ENCODE data around the gene RFTN1. TPM values are rescaled to one million over a fixed set of nuclear protein-coding genes. Genes with fewer than 3 reads are reported as not detected.
A peak's percentile ranks its signal among the peaks of the same experiment; 100 is the strongest.

Gene RFTN1
- total and polyA plus RNA-seq, 7 donors: 10.9 to 26.4 (median 22.2) TPM

- WGBS, 2 donors: 90 to 97% methylated on average over 2 of the region's 2 CpGs
- Histone ChIP-seq H3K36me3 (no peaks in the 10 kb centered on the region), H3K4me1 (no peaks in the 10 kb centered on the region), H3K27ac (no peak overlapping the region), H3K27me3 (no peaks in the 10 kb centered on the region), H3K4me3 (no peak overlapping the region), H3K9me3 (no peaks in the 10 kb centered on the region)
- no peak for TF ChIP-seq POLR2AphosphoS5 (IDR thresholded peaks at IDR 0.05)
- TF ChIP-seq CTCF (IDR thresholded peaks at IDR 0.05): no peak
- TF ChIP-seq EP300 (IDR thresholded peaks at IDR 0.05): no peak
- no peak for TF ChIP-seq POLR2A (IDR thresholded peaks at IDR 0.05)
- intact Hi-C loops (cut with DNase I): no loop called here
- DNase-seq: no peak
Observed at GRCh38 chr3:16413321-16413720, 100.2 kb downstream of the RFTN1 start.

GRCh38 chr3:16412192-16412800 is 101.2 kb downstream of the RFTN1 start:
- DNase-seq: no peak
- Histone ChIP-seq H3K9me3 (no peaks in the 10 kb centered on the region), H3K4me1 (no peaks in the 10 kb centered on the region), H3K4me3 (no peak overlapping the region), H3K36me3 (no peaks in the 10 kb centered on the region), H3K27me3 (no peaks in the 10 kb centered on the region), H3K27ac (no peak overlapping the region)
- TF ChIP-seq POLR2AphosphoS5 (IDR thresholded peaks at IDR 0.05): no peak
- no peak for TF ChIP-seq POLR2A (IDR thresholded peaks at IDR 0.05)
- TF ChIP-seq CTCF (IDR thresholded peaks at IDR 0.05): no peak
- no peak for TF ChIP-seq EP300 (IDR thresholded peaks at IDR 0.05)
- intact Hi-C loops (cut with DNase I): no loop called here
- WGBS, 2 donors: 78 to 93% methylated on average over 1 of the region's 1 CpG

DNA sequence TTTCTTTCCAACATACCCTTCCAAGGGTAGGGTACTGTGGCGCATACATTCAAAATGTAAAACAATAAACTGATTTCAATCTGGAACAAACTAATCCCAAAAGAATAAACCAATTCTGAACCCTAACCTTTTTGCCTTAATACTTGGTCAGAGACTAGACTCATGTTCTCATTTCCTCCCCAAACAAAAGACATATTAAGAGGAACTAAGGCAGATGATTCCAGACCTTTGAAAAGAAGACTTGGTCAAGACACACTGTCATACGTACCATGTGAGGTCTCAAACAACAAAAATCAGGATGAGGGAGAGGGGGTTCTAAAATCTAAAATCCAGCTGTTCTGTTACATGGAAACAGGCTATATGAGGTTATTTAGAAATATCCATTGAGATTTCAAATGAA is 102.1 kb downstream of the RFTN1 start:
- H3K27ac ChIP-seq: no peak overlapping the region
- H3K4me3 ChIP-seq: no peak overlapping the region
- no peaks in the 10 kb centered on the region for H3K27me3 ChIP-seq
- no peaks in the 10 kb centered on the region for H3K4me1 ChIP-seq
- H3K36me3 ChIP-seq: no peaks in the 10 kb centered on the region
- DNase-seq: no peak
- 86 to 88% methylated on average over 2 of the region's 2 CpGs for WGBS, 2 donors
- no peaks in the 10 kb centered on the region for H3K9me3 ChIP-seq
- TF ChIP-seq CTCF (IDR thresholded peaks at IDR 0.05) (no peak), POLR2A (IDR thresholded peaks at IDR 0.05) (no peak), POLR2AphosphoS5 (IDR thresholded peaks at IDR 0.05) (no peak), EP300 (IDR thresholded peaks at IDR 0.05) (no peak)
- intact Hi-C loops (cut with DNase I): no loop called here

DNA sequence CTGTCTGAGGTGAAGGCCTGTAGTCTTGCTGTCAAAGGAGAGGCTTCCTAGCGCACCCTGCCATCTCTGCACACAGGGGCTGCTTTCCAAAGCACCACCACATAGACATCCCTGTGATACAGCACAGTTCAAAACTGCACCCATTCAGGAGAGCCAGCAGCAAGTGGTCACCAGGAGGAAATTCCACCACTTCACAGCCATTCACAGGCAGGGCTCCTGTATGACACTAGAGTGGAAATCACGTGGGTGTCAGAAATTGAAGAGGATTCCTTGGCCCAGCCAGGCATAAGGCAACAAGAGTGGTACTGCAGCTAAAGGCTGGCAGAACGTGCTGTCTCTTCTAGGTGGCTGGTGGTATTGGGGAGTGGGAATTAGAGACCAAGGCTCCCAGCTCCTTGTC is 102.8 kb downstream of the RFTN1 start:
- intact Hi-C loops (cut with DNase I): no loop called here
- peak overlapping the region in 1 of 4 donors; percentile 47 for H3K27ac ChIP-seq
- H3K9me3 ChIP-seq: no peaks in the 10 kb centered on the region
- DNase-seq: no peak
- H3K36me3 ChIP-seq: no peaks in the 10 kb centered on the region
- H3K4me1 ChIP-seq: no peaks in the 10 kb centered on the region
- H3K4me3 ChIP-seq: no peak overlapping the region
- H3K27me3 ChIP-seq: no peaks in the 10 kb centered on the region
- no peak for TF ChIP-seq CTCF (IDR thresholded peaks at IDR 0.05)
- TF ChIP-seq EP300 (IDR thresholded peaks at IDR 0.05): no peak
- TF ChIP-seq POLR2AphosphoS5 (IDR thresholded peaks at IDR 0.05): no peak
- no peak for TF ChIP-seq POLR2A (IDR thresholded peaks at IDR 0.05)
- WGBS, 2 donors: 66 to 83% methylated on average over 3 of the region's 3 CpGs

DNA sequence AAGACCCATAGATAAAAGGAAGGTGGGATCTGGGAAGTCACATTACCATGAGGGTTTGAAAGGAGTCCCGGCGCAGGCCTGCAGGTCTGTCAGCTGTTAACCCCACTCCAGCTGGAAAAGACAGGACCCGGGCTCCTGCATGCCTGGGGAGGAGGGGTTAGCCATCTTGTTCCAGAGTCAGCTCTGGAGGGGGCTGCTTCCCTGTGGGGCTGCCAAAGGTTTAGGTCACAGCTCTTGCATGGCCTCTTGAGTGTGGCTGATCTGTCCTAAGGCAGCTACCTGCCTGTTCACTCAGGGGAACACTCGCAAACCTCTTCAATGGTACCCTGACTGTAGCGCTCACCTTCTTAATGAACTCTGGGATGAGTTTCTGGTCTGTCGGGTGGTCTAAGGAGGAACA is 104.5 kb downstream of the RFTN1 start:
- 85 to 90% methylated on average over 6 of the region's 6 CpGs for WGBS, 2 donors

More for the DNA sequence above, 104.5 kb downstream of the RFTN1 start:
- Histone ChIP-seq H3K9me3 (no peaks in the 10 kb centered on the region), H3K27me3 (no peaks in the 10 kb centered on the region), H3K4me3 (no peak overlapping the region), H3K36me3 (no peaks in the 10 kb centered on the region), H3K27ac (no peak overlapping the region), H3K4me1 (no peaks in the 10 kb centered on the region)
- no peak for TF ChIP-seq CTCF (IDR thresholded peaks at IDR 0.05)
- no peak for TF ChIP-seq EP300 (IDR thresholded peaks at IDR 0.05)
- TF ChIP-seq POLR2A (IDR thresholded peaks at IDR 0.05): no peak
- no peak for TF ChIP-seq POLR2AphosphoS5 (IDR thresholded peaks at IDR 0.05)
- intact Hi-C loops (cut with DNase I): no loop called here
- no peak for DNase-seq

Data from sigmoid colon (tissue), 7 donors.